Activated T-helper 2 cell treated with anti-CD3 and anti-CD28 coated beads, Interferon-gamma antibody, Interleukin-2, Interleukin-4, amounts not matched to agents 10 μg/mL and 5 μg/mL and 100 μg/mL, durations not matched to agents 14 hours and 24 hours and 36 hours (primary cell): Measurements from ENCODE around the gene KRT78. TPM values are rescaled to one million over a fixed set of nuclear protein-coding genes. Genes with fewer than 3 reads are reported as not detected.

Experiments
- DNase-seq: peaks from one replicate; pipeline ENCODE4 v3.0.0; 2021; ENCODE audit warnings: low spot score
- H3K27ac Mint-ChIP-seq: one replicate; pipeline ENCODE4 v1.8.0; 2021; ENCODE audit warnings: mixed read lengths
- H3K27me3 Mint-ChIP-seq: one replicate; pipeline ENCODE4 v1.8.0; 2021; ENCODE audit warnings: low read depth, mixed read lengths
- H3K36me3 Mint-ChIP-seq: one replicate; pipeline ENCODE4 v1.8.0; 2021; ENCODE audit warnings: low read depth, mixed read lengths
- H3K4me1 Mint-ChIP-seq: one replicate; pipeline ENCODE4 v1.8.0; 2021; ENCODE audit warnings: low read depth, mixed read lengths
- H3K4me3 Mint-ChIP-seq: one replicate; pipeline ENCODE4 v1.8.0; 2021; ENCODE audit warnings: low read depth, mild to moderate bottlenecking, moderate library complexity, mixed read lengths
- H3K9me3 Mint-ChIP-seq: one replicate; pipeline ENCODE4 v1.8.0; 2021; ENCODE audit warnings: mixed read lengths
- intact Hi-C: fragments of 100-400 bp; cut with micrococcal nuclease; formaldehyde crosslinking; loops from one replicate; pipeline ENCODE4 v1.15.1; 2023
- total RNA-seq: library from RNA; stranded (reverse); gene quantifications from 2 replicates; pipeline ENCODE4 v1.2.3, GENCODE V29; 2022

The KRT78 gene
- total RNA-seq, 1 donor from 2014 or later: not detected

- Mint-ChIP-seq H3K4me3 (no peak overlapping the region), H3K27me3 (peaks cover 2% of the 10 kb centered on the region), H3K36me3 (no peaks in the 10 kb centered on the region), H3K9me3 (no peaks in the 10 kb centered on the region), H3K27ac (no peak overlapping the region), H3K4me1 (peaks cover 6% of the 10 kb centered on the region)
- no peak for DNase-seq
- intact Hi-C loops: no loop called here
These were observed 26.8 kb downstream of the KRT78 start for GRCh38 chr12:52821826-52822660.

- intact Hi-C loops: no loop called here
- DNase-seq: no peak
- Mint-ChIP-seq H3K27me3 (peaks cover 2% of the 10 kb centered on the region), H3K9me3 (no peaks in the 10 kb centered on the region), H3K4me1 (peaks cover 6% of the 10 kb centered on the region), H3K36me3 (no peaks in the 10 kb centered on the region), H3K27ac (no peak overlapping the region), H3K4me3 (no peak overlapping the region)
These were observed 27.6 kb downstream of the KRT78 start for GRCh38 chr12:52821071-52821730.

- no peak for DNase-seq
- Mint-ChIP-seq H3K9me3 (no peaks in the 10 kb centered on the region), H3K4me3 (no peak overlapping the region), H3K36me3 (no peaks in the 10 kb centered on the region), H3K27me3 (peaks cover 2% of the 10 kb centered on the region), H3K4me1 (peaks cover 6% of the 10 kb centered on the region), H3K27ac (no peak overlapping the region)
- intact Hi-C loops: no loop called here
These were observed 28.3 kb downstream of the KRT78 start for GRCh38 chr12:52820521-52820920.

- H3K27ac Mint-ChIP-seq: no peak overlapping the region
- H3K27me3 Mint-ChIP-seq: peaks cover 2% of the 10 kb centered on the region
- H3K9me3 Mint-ChIP-seq: no peaks in the 10 kb centered on the region
- H3K4me1 Mint-ChIP-seq: peaks cover 6% of the 10 kb centered on the region
- no peak for DNase-seq
- H3K4me3 Mint-ChIP-seq: no peak overlapping the region
- intact Hi-C loops: no loop called here
- no peaks in the 10 kb centered on the region for H3K36me3 Mint-ChIP-seq
These were observed 28.9 kb downstream of the KRT78 start for GRCh38 chr12:52819731-52820510.

- Mint-ChIP-seq H3K9me3 (no peaks in the 10 kb centered on the region), H3K4me1 (peaks cover 6% of the 10 kb centered on the region), H3K27me3 (peaks cover 2% of the 10 kb centered on the region), H3K4me3 (no peak overlapping the region), H3K27ac (no peak overlapping the region), H3K36me3 (no peaks in the 10 kb centered on the region)
- intact Hi-C loops: no loop called here
- no peak for DNase-seq
These were observed 29.8 kb downstream of the KRT78 start for GRCh38 chr12:52818887-52819420.

GRCh38 chr12:52818388-52818787 lies 30.4 kb downstream of the KRT78 start:
- H3K4me1 Mint-ChIP-seq: peaks cover 6% of the 10 kb centered on the region
- no peak overlapping the region for H3K4me3 Mint-ChIP-seq
- no peak overlapping the region for H3K27ac Mint-ChIP-seq
- intact Hi-C loops: no loop called here
- H3K27me3 Mint-ChIP-seq: peaks cover 2% of the 10 kb centered on the region
- DNase-seq: no peak
- no peaks in the 10 kb centered on the region for H3K36me3 Mint-ChIP-seq
- no peaks in the 10 kb centered on the region for H3K9me3 Mint-ChIP-seq

- DNase-seq: no peak
- Mint-ChIP-seq H3K27me3 (peaks cover 2% of the 10 kb centered on the region), H3K36me3 (no peaks in the 10 kb centered on the region), H3K4me3 (no peak overlapping the region), H3K27ac (no peak overlapping the region), H3K9me3 (no peaks in the 10 kb centered on the region), H3K4me1 (peaks cover 6% of the 10 kb centered on the region)
- intact Hi-C loops: no loop called here
These were observed 31.0 kb downstream of the KRT78 start for GRCh38 chr12:52817699-52818238.

- Mint-ChIP-seq H3K9me3 (no peaks in the 10 kb centered on the region), H3K27me3 (peaks cover 2% of the 10 kb centered on the region), H3K36me3 (no peaks in the 10 kb centered on the region), H3K4me1 (peaks cover 6% of the 10 kb centered on the region), H3K27ac (no peak overlapping the region), H3K4me3 (no peak overlapping the region)
- intact Hi-C loops: no loop called here
- no peak for DNase-seq
These were observed 31.6 kb downstream of the KRT78 start for GRCh38 chr12:52817003-52817698.

GRCh38 chr12:52815676-52816588 lies 32.9 kb downstream of the KRT78 start:
- H3K9me3 Mint-ChIP-seq: no peaks in the 10 kb centered on the region
- no peak for DNase-seq
- peaks cover 6% of the 10 kb centered on the region for H3K4me1 Mint-ChIP-seq
- no peak overlapping the region for H3K4me3 Mint-ChIP-seq
- no peak overlapping the region for H3K27ac Mint-ChIP-seq
- intact Hi-C loops: no loop called here
- no peaks in the 10 kb centered on the region for H3K27me3 Mint-ChIP-seq
- no peaks in the 10 kb centered on the region for H3K36me3 Mint-ChIP-seq

GRCh38 chr12:52815161-52815560 lies 33.6 kb downstream of the KRT78 start:
- H3K27ac Mint-ChIP-seq: no peak overlapping the region
- intact Hi-C loops: no loop called here
- H3K4me1 Mint-ChIP-seq: peaks cover 6% of the 10 kb centered on the region
- DNase-seq: no peak
- no peaks in the 10 kb centered on the region for H3K9me3 Mint-ChIP-seq
- no peak overlapping the region for H3K4me3 Mint-ChIP-seq
- H3K27me3 Mint-ChIP-seq: no peaks in the 10 kb centered on the region
- no peaks in the 10 kb centered on the region for H3K36me3 Mint-ChIP-seq

- H3K27ac Mint-ChIP-seq: no peak overlapping the region
- H3K4me1 Mint-ChIP-seq: peaks cover 6% of the 10 kb centered on the region
- no peaks in the 10 kb centered on the region for H3K9me3 Mint-ChIP-seq
- H3K27me3 Mint-ChIP-seq: peaks cover 2% of the 10 kb centered on the region
- DNase-seq: no peak
- intact Hi-C loops: no loop called here
- H3K4me3 Mint-ChIP-seq: no peak overlapping the region
- H3K36me3 Mint-ChIP-seq: no peaks in the 10 kb centered on the region
These were observed 34.1 kb downstream of the KRT78 start for GRCh38 chr12:52814710-52815155.
